Measurements from ENCODE around the gene PTP4A2.
"Not testable (repeated sequence)": the region's sequence is repeated elsewhere in the genome, so short reads cannot be mapped to it uniquely, and the experiment has no call there.

DNA sequence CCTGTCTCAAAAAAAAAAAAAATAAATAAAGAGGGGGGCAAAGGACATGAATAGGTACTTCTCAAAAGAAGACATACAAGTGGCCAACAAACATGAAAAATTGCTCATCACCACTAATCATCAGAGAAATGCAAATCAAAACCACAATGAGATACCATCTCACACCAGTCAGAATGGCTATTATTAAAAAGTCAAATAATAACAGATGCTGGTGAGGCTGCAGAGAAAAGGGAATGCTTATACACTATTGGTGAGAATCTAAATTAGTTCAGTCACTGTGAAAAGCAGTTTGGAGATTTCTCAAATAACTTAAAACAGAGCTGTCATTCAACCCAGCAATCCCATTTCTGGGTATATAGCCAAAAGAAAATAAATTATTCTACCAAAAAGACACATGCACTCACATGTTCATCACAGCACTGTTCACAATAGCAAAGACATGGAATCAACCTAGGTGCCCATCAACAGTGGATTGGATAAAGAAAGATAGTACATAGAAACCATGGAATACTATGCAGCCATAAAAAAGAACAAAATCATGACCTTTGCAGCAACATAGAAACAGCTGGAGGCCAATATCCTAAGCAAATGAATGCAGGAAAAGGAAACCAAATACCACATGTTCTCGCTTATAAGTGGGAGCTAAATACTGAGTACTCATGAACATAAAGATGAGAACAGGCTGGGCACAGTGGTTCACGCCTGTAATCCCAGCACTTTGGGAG lies 42.5 kb downstream of the PTP4A2 start:
- not testable (repeated sequence) for TF ChIP-seq POLR2A (IDR thresholded peaks at IDR 0.05; ENCODE audit: low read depth, low read length); POU2F2 (IDR thresholded peaks at IDR 0.05; ENCODE audit: low read depth, low read length); TAF1 (IDR thresholded peaks at IDR 0.05; ENCODE audit: low read depth, low read length); PAX5 (IDR thresholded peaks at IDR 0.05; ENCODE audit: insufficient read depth, low read length, severe bottlenecking); POLR2AphosphoS5 (IDR thresholded peaks at IDR 0.05; ENCODE audit: low read depth, low read length); SPI1 (IDR thresholded peaks at IDR 0.05; ENCODE audit: low read depth, low read length)
